HG03135 (cell line): ENCODE measurements around the gene RTN4R.
"Not testable (repeated sequence)": the region's sequence is repeated elsewhere in the genome, so short reads cannot be mapped to it uniquely, and the experiment has no call there.

Source experiments
- ATAC-seq: cut with Tn5 transposase; IDR thresholded peaks from one replicate; pipeline ENCODE4 v1.9.1; 2021; ENCODE audit warnings: mild to moderate bottlenecking, moderate library complexity; ENCODE audit not compliant: unreplicated experiment

The RTN4R gene

GRCh38 chr22:20272700-20273099 is 4.6 kb upstream of the RTN4R start:
- no peak for ATAC-seq

- ATAC-seq, result no peak
Measured at GRCh38 chr22:20272174-20272573, 4.1 kb upstream of the RTN4R start.

GRCh38 chr22:20271114-20271994 is 3.2 kb upstream of the RTN4R start:
- ATAC-seq, result no peak

GRCh38 chr22:20270190-20271113 is 2.3 kb upstream of the RTN4R start:
- ATAC-seq, result not testable (repeated sequence)

DNA sequence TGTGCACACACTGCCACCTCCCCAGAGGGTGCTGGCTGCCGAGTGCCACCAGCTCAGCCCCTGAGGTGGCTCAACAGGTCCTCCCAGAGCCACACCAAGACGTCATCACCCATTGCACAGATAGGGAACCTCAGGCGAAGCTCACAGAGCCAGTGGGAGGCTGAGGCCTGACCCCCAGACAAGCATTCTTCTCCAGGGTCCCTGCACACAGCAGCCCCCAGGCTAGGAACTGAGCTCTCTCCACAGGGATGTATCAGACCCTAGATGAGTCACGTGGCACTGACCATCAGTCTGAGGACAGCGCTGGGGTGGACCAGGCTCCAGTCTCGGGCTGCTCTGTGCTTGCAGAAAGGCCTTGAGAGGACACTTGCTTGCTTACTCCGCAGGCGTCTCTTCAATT is 1.6 kb upstream of the RTN4R start:
- not testable (repeated sequence) for ATAC-seq

GRCh38 chr22:20269201-20269600 is 1.1 kb upstream of the RTN4R start:
- ATAC-seq, result not testable (repeated sequence)

DNA sequence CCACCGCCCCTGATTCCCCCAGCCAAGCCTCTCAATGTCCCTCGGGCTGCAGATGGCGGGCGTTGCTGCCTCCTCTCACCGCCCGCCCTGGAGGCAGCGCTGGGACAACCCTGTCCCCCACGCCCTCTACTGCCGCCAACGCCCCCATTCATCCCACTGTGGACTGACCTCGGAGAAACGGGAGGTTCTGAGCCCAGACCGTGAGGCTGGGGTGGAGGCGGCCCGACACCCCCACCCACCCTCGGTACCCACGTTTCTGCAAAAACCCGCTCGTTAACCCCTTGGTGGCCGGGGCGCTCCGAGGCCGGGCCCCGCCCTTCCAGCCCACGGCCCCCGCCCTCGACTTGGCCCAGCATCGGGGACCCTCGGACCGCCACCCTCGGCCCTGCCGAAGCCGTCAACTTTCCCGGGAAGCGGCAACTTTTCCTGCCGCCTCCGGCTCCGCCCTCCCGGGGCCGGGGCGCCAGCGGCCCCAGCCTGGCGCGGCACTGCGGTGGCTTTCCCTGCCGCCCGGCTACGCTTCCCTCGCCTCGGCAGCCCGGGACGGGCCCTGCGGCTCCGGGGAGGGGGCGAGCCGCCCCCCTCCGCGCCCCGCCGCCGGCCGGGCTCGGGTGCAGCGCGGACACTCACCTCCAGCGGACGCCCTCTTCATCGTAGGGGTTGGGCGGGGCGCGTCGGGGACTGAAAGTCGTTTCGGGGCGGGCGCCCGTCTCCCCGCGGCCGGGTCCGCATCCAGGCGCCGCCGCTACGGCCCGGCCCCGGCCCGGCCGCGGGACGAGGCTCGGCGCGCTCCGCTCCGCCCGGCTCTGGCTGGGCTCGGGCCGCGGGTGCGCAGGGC is 458 bp downstream of the RTN4R start:
- ATAC-seq, result no peak

- ATAC-seq, result not testable (repeated sequence)
Measured at GRCh38 chr22:20266667-20267440, 1.3 kb downstream of the RTN4R start.

GRCh38 chr22:20265772-20266666 is 2.1 kb downstream of the RTN4R start:
- ATAC-seq, result not testable (repeated sequence)

DNA sequence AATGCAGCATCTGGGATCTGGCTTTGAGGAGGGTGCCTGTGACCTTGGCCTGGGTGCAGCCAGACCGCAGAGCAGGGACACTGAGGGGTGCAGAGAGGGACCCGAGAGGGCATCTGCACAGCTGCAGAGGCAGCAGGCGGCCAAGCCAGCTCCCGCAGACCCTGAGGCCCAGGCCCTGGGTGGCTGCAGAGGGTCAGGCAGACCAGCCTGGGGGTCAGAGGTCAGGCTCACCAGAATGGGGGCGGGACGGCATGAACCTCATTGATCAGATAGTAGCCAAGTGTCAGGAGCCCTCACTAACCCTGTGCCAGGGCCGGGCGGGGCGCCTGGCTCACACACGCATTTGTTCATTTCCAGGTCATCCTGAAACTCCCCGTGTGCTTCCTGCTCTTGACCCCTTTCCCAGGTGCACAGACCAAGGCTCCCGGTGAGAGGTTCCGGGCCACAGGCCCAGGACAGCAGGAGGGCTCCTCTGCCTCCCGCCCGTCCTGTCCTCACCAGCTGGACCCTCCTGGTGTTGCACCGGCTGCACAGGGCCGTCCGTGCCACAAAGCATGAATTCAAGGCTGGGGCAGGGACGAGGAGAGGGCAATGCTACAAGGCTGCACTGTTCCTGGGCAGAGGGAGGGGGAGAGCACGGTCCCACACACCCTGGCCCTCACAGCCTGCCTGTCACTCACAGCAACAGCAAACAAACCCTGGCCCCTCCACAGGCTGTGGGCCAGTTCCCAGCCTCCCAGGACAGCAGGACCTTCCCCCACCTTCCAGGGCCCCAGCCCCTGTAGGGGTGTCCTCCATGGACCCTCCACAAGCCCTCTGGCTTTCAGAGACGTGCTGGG is 3.3 kb downstream of the RTN4R start:
- no peak for ATAC-seq

DNA sequence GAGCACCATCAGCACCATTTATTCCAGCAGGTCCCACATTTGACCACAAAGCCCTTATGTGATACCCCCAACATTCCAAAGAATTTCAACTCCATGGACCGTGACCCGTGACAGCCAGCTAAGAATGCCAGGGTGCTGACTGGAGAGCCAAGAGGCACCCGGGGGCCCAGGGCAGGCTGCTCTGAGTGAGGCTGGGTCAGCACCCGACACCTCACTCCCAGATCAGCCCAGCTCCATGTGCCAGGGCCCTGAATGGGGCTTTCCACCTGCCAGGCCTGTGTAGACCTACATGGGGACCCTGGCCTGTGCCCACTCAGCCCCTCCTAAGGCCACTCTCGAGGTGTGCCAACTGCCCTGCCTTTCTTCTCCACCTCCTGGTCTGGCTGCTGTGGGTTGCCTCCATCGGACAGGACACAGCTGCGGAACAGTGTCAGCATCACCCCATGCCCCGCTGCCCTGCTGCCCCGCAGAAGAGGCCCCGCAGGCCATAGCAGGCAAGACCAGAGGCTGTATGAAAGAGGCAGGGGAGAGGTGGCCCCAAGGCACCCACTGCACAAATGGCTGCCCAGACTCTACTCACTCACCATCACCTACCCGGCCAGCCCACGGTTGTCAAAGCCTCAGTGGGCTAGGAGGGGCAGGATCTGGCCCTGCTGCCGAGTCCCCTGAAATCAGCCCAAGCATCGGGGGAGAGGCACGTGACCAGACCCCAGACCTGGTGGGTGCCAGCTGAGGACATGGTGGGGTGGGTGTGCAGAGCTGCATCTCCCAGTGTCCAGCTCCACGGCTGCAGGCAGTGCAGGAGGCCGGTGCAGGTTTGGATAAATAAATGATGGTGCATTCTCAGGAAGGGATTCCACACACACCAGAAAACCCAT is 4.5 kb downstream of the RTN4R start:
- ATAC-seq, result not testable (repeated sequence)

DNA sequence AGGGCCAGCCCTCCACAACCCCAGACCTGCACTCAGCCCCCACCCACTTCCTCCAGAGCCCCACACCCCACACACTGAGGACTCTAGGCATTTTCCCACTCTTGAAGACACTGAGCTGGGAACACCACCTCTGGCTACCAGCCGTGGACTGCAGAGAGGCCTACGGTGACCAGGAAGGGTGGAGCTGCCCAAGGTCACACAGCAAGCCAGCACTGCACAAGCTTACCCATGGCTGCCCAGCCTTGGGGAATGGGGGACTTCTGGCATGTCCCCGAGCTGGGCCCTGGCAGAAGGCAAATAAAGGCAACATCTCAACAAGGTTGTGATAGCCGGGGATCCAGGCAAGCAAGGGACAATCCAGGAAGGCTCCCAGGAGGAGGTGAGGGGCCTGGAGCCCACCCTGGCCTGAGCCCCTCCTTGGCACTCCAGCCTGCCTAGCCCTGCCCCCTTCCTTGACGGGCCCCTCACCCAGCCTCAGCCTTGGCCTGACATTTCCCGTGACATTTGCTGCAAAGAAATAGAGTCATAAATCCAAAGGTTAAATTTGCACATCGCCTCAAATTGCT is 5.5 kb downstream of the RTN4R start:
- ATAC-seq, result no peak

GRCh38 chr22:20261848-20262581 is 6.1 kb downstream of the RTN4R start:
- ATAC-seq, result no peak

GRCh38 chr22:20260071-20260765 is 7.9 kb downstream of the RTN4R start:
- ATAC-seq, result no peak

DNA sequence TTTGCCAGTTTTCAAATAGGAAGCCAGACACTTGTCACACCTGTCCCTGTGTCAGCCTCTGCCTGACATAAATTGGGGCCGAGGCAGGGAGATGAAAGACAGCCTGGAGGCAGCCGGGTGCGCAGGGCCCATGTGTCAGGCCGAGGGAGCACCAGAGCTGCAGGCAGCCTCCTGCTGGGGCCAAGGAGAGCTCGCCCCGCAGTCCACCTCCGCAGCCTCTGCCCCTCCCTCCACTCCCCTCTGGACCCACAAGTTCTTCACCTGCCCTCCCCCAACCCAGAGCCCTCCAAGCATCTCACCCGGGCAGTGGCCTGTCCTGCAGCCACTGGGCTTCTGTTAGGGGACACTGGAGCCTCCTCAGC is 8.8 kb downstream of the RTN4R start:
- no peak for ATAC-seq
